ENCODE results near the gene MBD2. TPM values are rescaled to one million over a fixed set of nuclear protein-coding genes. Genes with fewer than 3 reads are reported as not detected.

Gene MBD2
- total and polyA plus RNA-seq, 11 donors = 15.9 to 74.9 (median 44.6) TPM

- DNase-seq (no peak), ATAC-seq (no peak)
- intact Hi-C loops (cut with DNase I) = no loop called here
- Histone ChIP-seq H3K9me3 (peaks cover 0 to 27% (median 10%) of the 10 kb centered on the region in 12 donors), H3K36me3 (peaks cover 0 to 8% (median 0%) of the 10 kb centered on the region in 9 donors), H3K4me1 (no peaks in the 10 kb centered on the region), H3K27ac (no peak overlapping the region), H3K4me3 (no peak overlapping the region), H3K27me3 (no peaks in the 10 kb centered on the region)
- 47 to 100% (median 74%) methylated on average over 1 of the region's 1 CpG for WGBS, 4 donors
- TF ChIP-seq POLR2A (IDR thresholded peaks at IDR 0.05) (no peak), CTCF (IDR thresholded peaks at IDR 0.05) (no peak)
These were observed 83.8 kb downstream of the MBD2 start for GRCh38 chr18:54140641-54141040.

- no peak for DNase-seq
- 88 to 94% (median 91%) methylated on average over 3 of the region's 3 CpGs for WGBS, 4 donors
- intact Hi-C loops (cut with DNase I) = no loop called here
- Histone ChIP-seq H3K4me3 (no peak overlapping the region), H3K9me3 (peaks cover 0 to 17% (median 2%) of the 10 kb centered on the region in 12 donors), H3K27me3 (no peaks in the 10 kb centered on the region), H3K36me3 (no peaks in the 10 kb centered on the region), H3K27ac (no peak overlapping the region), H3K4me1 (peaks cover 0 to 6% (median 0%) of the 10 kb centered on the region in 12 donors)
- ATAC-seq = no peak
- TF ChIP-seq POLR2A (IDR thresholded peaks at IDR 0.05) (no peak), CTCF (IDR thresholded peaks at IDR 0.05) (no peak)
These were observed 89.3 kb downstream of the MBD2 start for GRCh38 chr18:54135216-54135615.

GRCh38 chr18:54134053-54134452 lies 90.4 kb downstream of the MBD2 start:
- TF ChIP-seq CTCF (IDR thresholded peaks at IDR 0.05) = no peak
- TF ChIP-seq POLR2A (IDR thresholded peaks at IDR 0.05) = no peak
- no peak for DNase-seq
- intact Hi-C loops (cut with DNase I) = no loop called here
- no peak overlapping the region for H3K27ac ChIP-seq
- peaks cover 0 to 6% (median 0%) of the 10 kb centered on the region in 12 donors for H3K4me1 ChIP-seq
- no peak for ATAC-seq
- no peak overlapping the region for H3K4me3 ChIP-seq
- H3K9me3 ChIP-seq = peaks cover 0 to 10% (median under 1%) of the 10 kb centered on the region in 12 donors
- H3K27me3 ChIP-seq = no peaks in the 10 kb centered on the region
- no peaks in the 10 kb centered on the region for H3K36me3 ChIP-seq

- Histone ChIP-seq H3K9me3 (no peaks in the 10 kb centered on the region), H3K27me3 (no peaks in the 10 kb centered on the region), H3K36me3 (no peaks in the 10 kb centered on the region), H3K4me1 (peaks cover 0 to 6% (median 0%) of the 10 kb centered on the region in 12 donors), H3K4me3 (no peak overlapping the region), H3K27ac (no peak overlapping the region)
- intact Hi-C loops (cut with DNase I) = no loop called here
- DNase-seq (no peak), ATAC-seq (peak in 3 of 4 donors; percentile 37 to 48 (median 46))
- TF ChIP-seq POLR2A (IDR thresholded peaks at IDR 0.05) (no peak), CTCF (IDR thresholded peaks at IDR 0.05) (no peak)
These were observed 93.8 kb downstream of the MBD2 start for GRCh38 chr18:54130631-54131030.
